CD4-positive, alpha-beta T cell (primary cell): Measurements from ENCODE around the gene PKHD1. TPM values are rescaled to one million over a fixed set of nuclear protein-coding genes. Genes with fewer than 3 reads are reported as not detected.

Experiments used
- ATAC-seq: fragments of 200-7000 bp; cut with Tn5 transposase; one replicate; pipeline ENCODE4 v1.10.0; 2022; ENCODE audit warnings: mild to moderate bottlenecking; ENCODE audit not compliant: poor library complexity
- CTCF ChIA-PET: fragments of 350-600 bp; sonication (Branson Sonifier 250); formaldehyde crosslinking; loops from one replicate; lab custom pipeline; 2021; ENCODE audit warnings: antibody characterized with exemption, inconsistent platforms; lab: Charles Lee
- POLR2A ChIA-PET: fragments of 350-600 bp; sonication (Branson Sonifier 250); formaldehyde crosslinking; loops from one replicate; lab custom pipeline; 2021; ENCODE audit warnings: antibody characterized with exemption, inconsistent platforms; lab: Charles Lee
- DNase-seq, 14 experiments: peaks; one replicate each; pipeline ENCODE4 v3.0.0-alpha.2; 2013 to 2020; ENCODE audit warnings: mixed read lengths in 2 of 14
- H3K27ac ChIP-seq, 2 donors: one replicate each; pipeline versions ENCODE4 v1.5.1 to v1.7.0; 2013; ENCODE audit warnings: low read length in 2 of 2, low read depth in 1 of 2, mild to moderate bottlenecking in 1 of 2
- H3K27me3 ChIP-seq, 2 experiments: 1 replicate in 1 of 2; 2 replicates in 1 of 2; pipeline versions ENCODE4 v1.6.1 to v1.7.0; 2013; ENCODE audit warnings: low read length in 2 of 2, control low read depth in 1 of 2, mild to moderate bottlenecking in 1 of 2, moderate library complexity in 1 of 2; ENCODE audit not compliant: insufficient read depth in 2 of 2, control insufficient read depth in 1 of 2
- H3K36me3 ChIP-seq: one replicate; pipeline ENCODE4 v1.6.1; 2013; ENCODE audit warnings: low read length, control low read depth; ENCODE audit not compliant: insufficient read depth
- H3K4me1 ChIP-seq: one replicate; pipeline ENCODE4 v1.6.1; 2013; ENCODE audit warnings: low read length, control low read depth; ENCODE audit not compliant: insufficient read depth
- H3K4me3 ChIP-seq: one replicate; pipeline ENCODE4 v1.5.1; 2013; ENCODE audit warnings: mild to moderate bottlenecking, low read length, moderate library complexity
- H3K9me3 ChIP-seq, 2 experiments: 1 replicate in 1 of 2; 2 replicates in 1 of 2; pipeline versions ENCODE4 v1.6.1 to v1.7.0; 2013; ENCODE audit warnings: low read length in 2 of 2, mild to moderate bottlenecking in 2 of 2, control low read depth in 1 of 2, moderate library complexity in 1 of 2; ENCODE audit not compliant: control insufficient read depth in 1 of 2, insufficient read depth in 1 of 2
- H3K27ac Mint-ChIP-seq: one replicate; pipeline ENCODE4 v1.8.0; 2020; ENCODE audit warnings: mixed read lengths
- H3K27me3 Mint-ChIP-seq: one replicate; pipeline ENCODE4 v1.8.0; 2021; ENCODE audit warnings: mixed read lengths
- H3K36me3 Mint-ChIP-seq: one replicate; pipeline ENCODE4 v1.8.0; 2021; ENCODE audit warnings: low read depth, mixed read lengths
- H3K4me1 Mint-ChIP-seq: one replicate; pipeline ENCODE4 v1.8.0; 2021; ENCODE audit warnings: low read depth, mixed read lengths
- H3K4me3 Mint-ChIP-seq: one replicate; pipeline ENCODE4 v1.8.0; 2020; ENCODE audit warnings: mild to moderate bottlenecking, mixed read lengths
- H3K9me3 Mint-ChIP-seq: one replicate; pipeline ENCODE4 v1.8.0; 2020; ENCODE audit warnings: mixed read lengths
- CTCF ChIP-seq: fragments of 200-600 bp; IDR thresholded peaks from one replicate; pipeline ENCODE4 v1.8.0; 2022; ENCODE audit warnings: antibody characterized with exemption, mild to moderate bottlenecking
- intact Hi-C, 2 experiments: fragments of 100-400 bp; cut with DNase I in 1 of 2; cut with micrococcal nuclease in 1 of 2; formaldehyde crosslinking; loops; one replicate each; pipeline versions ENCODE4 v1.15.1 to v1.9.0; 2023 to 2025; cut with DNase I, micrococcal nuclease
- total RNA-seq, 174 experiments: library from RNA in 2 of 174; stranded (reverse) in 2 of 174; gene quantifications; one replicate each; pipeline ENCODE4 v1.2.3 and lab custom pipeline; 2021 to 2026

The PKHD1 gene
- total RNA-seq, 2 experiments from 2014 or later, result 0.03 TPM; not detected in 1

DNA sequence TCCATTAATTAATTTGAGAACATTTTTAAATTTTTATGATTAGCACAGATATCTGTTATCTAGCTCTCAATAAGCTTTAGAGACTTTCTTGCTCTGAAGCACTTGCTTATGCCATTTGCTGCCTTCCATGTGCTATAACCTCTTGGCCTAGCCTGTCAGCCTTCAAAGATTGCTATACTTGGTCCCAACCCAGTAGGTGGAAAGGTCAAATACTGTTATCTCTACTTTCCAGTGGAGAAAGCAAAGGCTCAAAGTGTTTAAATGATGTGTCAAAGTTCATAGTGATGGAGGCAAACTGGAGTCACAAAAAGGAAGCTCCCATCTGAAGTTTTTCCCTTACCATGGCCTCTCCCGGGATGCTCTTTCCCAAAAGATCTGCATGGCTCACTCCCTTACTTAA, 125.1 kb downstream of the PKHD1 start:
- no peak for ATAC-seq
- H3K4me3 ChIP-seq, result no peak overlapping the region
- POLR2A ChIA-PET, result no interaction called here
- intact Hi-C loops, result no loop called here
- H3K36me3 ChIP-seq, result no peaks in the 10 kb centered on the region
- Mint-ChIP-seq H3K9me3 (no peaks in the 10 kb centered on the region), H3K4me1 (no peaks in the 10 kb centered on the region), H3K36me3 (no peaks in the 10 kb centered on the region), H3K27ac (no peak overlapping the region), H3K4me3 (no peak overlapping the region), H3K27me3 (peaks cover 34% of the 10 kb centered on the region)
- CTCF ChIA-PET, result no interaction called here
- DNase-seq, result no peak
- H3K27ac ChIP-seq, result no peak overlapping the region
- no peaks in the 10 kb centered on the region for H3K4me1 ChIP-seq
- no peaks in the 10 kb centered on the region for H3K27me3 ChIP-seq
- no peaks in the 10 kb centered on the region for H3K9me3 ChIP-seq
- TF ChIP-seq CTCF, result no peak

DNA sequence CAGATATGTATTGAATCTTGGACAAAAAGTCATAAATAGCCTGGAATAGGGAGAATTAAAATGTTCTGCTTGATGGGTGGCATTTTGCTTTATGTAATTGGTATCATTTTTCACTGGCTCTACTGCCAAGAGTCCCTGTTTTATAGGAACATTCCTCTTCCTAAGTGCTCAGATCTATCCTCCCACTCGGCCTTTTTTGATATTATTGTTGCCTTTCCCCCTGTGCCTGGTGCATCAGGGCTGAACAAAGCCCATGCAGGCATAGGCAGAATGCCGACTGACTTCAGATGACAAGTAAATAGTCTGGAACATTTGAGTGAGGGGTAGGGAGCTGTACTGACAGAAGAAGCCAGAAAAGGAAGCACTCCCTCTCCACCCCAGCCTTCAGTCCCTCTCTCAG, 127.0 kb downstream of the PKHD1 start:
- no peak overlapping the region for H3K27ac Mint-ChIP-seq
- ATAC-seq (no peak), DNase-seq (no peak)
- CTCF ChIA-PET, result interaction anchor here (1.3 kb wide), 1 partner anchor 9 kb away, joined by 6 read pairs; no protein-coding TSS in a partner anchor
- Histone ChIP-seq H3K4me3 (no peak overlapping the region), H3K27me3 (no peaks in the 10 kb centered on the region), H3K9me3 (no peaks in the 10 kb centered on the region), H3K36me3 (no peaks in the 10 kb centered on the region), H3K27ac (no peak overlapping the region), H3K4me1 (no peaks in the 10 kb centered on the region)
- no peak for TF ChIP-seq CTCF
- intact Hi-C loops, result no loop called here
- POLR2A ChIA-PET, result no interaction called here
- H3K27me3 Mint-ChIP-seq, result peaks cover 20% of the 10 kb centered on the region
- H3K4me1 Mint-ChIP-seq, result no peaks in the 10 kb centered on the region
- no peak overlapping the region for H3K4me3 Mint-ChIP-seq
- no peaks in the 10 kb centered on the region for H3K36me3 Mint-ChIP-seq
- no peaks in the 10 kb centered on the region for H3K9me3 Mint-ChIP-seq

DNA sequence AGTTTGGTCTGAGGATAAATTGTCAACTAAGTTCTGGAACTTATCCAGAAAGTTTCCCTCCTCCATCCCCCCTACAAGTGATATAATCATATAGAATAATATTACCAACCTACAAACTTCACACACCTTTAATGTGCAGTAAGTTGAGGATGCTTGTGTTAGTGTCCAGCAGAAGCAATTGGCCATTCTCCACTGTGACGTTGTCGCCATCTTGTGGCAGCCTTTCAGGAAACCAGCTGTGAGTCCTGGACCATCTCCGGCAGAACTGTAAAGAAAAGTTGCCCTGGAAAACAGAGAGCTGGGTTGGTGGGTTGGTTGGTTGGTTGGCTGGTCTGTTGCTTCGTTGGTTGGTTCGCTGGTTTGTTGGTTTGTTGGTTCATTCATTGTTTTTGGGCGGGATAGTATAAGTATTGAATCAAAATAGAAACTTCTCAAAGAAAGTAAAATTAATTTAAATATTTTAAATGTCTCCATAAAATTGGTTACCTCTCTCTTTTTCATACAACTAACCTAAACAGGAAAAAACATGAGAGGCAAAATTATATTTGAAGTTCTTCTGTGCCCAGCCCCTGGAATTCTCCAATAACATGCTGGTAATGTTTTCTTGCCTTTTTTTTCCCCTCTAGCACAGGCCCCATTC, 127.5 kb downstream of the PKHD1 start:
- Mint-ChIP-seq H3K36me3 (no peaks in the 10 kb centered on the region), H3K9me3 (no peaks in the 10 kb centered on the region), H3K27me3 (peaks cover 16% of the 10 kb centered on the region), H3K4me1 (no peaks in the 10 kb centered on the region), H3K4me3 (no peak overlapping the region), H3K27ac (no peak overlapping the region)
- intact Hi-C loops, result no loop called here
- no peaks in the 10 kb centered on the region for H3K27me3 ChIP-seq
- no peak overlapping the region for H3K27ac ChIP-seq
- H3K4me3 ChIP-seq, result no peak overlapping the region
- TF ChIP-seq CTCF, result no peak
- H3K36me3 ChIP-seq, result no peaks in the 10 kb centered on the region
- POLR2A ChIA-PET, result no interaction called here
- ATAC-seq, result no peak
- no peaks in the 10 kb centered on the region for H3K9me3 ChIP-seq
- DNase-seq, result peak in 4 of 14 experiments; percentile 2 to 36 (median 15)
- CTCF ChIA-PET, result interaction anchor here (1.3 kb wide), 1 partner anchor 8 kb away, joined by 6 read pairs; no protein-coding TSS in a partner anchor
- no peaks in the 10 kb centered on the region for H3K4me1 ChIP-seq
